Stomach smooth muscle (tissue), 2 donors: Measurements from ENCODE around the gene EPHB1.

Experiments used
- H3K27ac ChIP-seq: one replicate; pipeline ENCODE4 v1.7.0; 2013; ENCODE audit warnings: mild to moderate bottlenecking, low read length, inconsistent platforms
- H3K27me3 ChIP-seq, 2 donors: one replicate each; pipeline ENCODE4 v1.7.0; 2013; ENCODE audit warnings: low read length in 2 of 2; ENCODE audit not compliant: insufficient read depth in 2 of 2, control insufficient read depth in 1 of 2
- H3K36me3 ChIP-seq, 2 donors: one replicate each; pipeline ENCODE4 v1.7.0; 2013; ENCODE audit warnings: low read length in 2 of 2; ENCODE audit not compliant: control insufficient read depth in 2 of 2, insufficient read depth in 2 of 2
- H3K4me1 ChIP-seq: one replicate; pipeline ENCODE4 v1.7.0; 2013; ENCODE audit warnings: low read length; ENCODE audit not compliant: control insufficient read depth, insufficient read depth
- H3K4me3 ChIP-seq, 2 donors: one replicate each; pipeline ENCODE4 v1.7.0; 2013; ENCODE audit warnings: low read length in 2 of 2
- H3K9ac ChIP-seq, 2 donors: one replicate each; pipeline ENCODE4 v1.7.0; 2013; ENCODE audit warnings: low read length in 2 of 2, mild to moderate bottlenecking in 1 of 2
- H3K9me3 ChIP-seq, 2 donors: one replicate each; pipeline ENCODE4 v1.7.0; 2013; ENCODE audit warnings: low read length in 2 of 2; ENCODE audit not compliant: control insufficient read depth in 2 of 2
- donor health status: healthy.
- donor health status: Pancreatic carcinoma.

EPHB1 gene

DNA sequence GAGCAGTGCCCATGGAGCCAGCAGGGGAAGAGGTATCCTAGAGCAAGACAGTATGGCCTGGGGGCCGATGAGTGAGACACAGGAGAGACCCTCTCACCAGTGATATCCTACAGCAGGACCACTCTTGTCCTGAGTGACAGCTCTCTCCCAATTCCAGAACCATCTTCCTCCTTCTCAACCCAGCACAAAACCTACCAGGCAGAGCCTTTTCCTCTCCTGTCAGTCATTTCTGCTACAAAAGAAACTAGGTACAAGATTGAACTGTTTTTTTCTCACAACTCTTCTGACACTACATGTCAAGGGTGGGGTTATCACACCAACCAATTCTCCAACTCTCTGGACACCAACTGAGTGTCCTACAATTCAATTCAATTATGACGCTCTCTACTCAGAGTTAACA, 506.6 kb downstream of the EPHB1 start:
- Histone ChIP-seq H3K4me1 (no peaks in the 10 kb centered on the region), H3K9me3 (peaks cover 2 to 3% of the 10 kb centered on the region in 2 donors), H3K36me3 (no peaks in the 10 kb centered on the region)

DNA sequence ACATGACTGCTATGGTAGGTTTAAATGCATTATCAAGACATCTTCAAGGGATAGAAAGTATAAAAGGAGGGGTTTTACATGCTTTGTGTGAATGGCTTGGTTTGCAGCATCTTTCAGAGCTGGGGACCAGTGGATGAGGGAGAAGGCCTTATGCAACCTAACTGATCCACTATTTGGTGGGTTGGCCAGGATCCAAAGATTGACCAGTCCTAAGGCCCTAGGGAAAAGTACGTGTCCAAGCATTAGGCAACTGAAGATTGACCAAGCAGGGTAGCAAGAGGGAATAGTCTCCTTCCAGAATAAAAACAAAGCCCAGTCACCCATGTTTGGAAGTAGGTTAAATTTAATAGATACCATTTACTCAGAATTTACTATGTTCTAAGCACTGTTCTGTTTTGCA, 509.3 kb downstream of the EPHB1 start:
- no peaks in the 10 kb centered on the region for H3K36me3 ChIP-seq
- H3K9me3 ChIP-seq: peaks cover 2 to 3% of the 10 kb centered on the region in 2 donors
- H3K4me3 ChIP-seq: no peak overlapping the region
- no peaks in the 10 kb centered on the region for H3K4me1 ChIP-seq
- H3K27ac ChIP-seq: no peak overlapping the region
- H3K9ac ChIP-seq: no peak overlapping the region
- H3K27me3 ChIP-seq: no peaks in the 10 kb centered on the region

More for the DNA sequence above, 506.6 kb downstream of the EPHB1 start:
- Histone ChIP-seq H3K27ac (no peak overlapping the region), H3K4me3 (no peak overlapping the region), H3K9ac (no peak overlapping the region), H3K27me3 (no peaks in the 10 kb centered on the region)
